Myocyte (in vitro differentiated cells): Measurements from ENCODE around the gene EXOC6. TPM values are rescaled to one million over a fixed set of nuclear protein-coding genes. Genes with fewer than 3 reads are reported as not detected.

Experiments used
- DNase-seq: peaks from one replicate; pipeline ENCODE4 v3.0.0-alpha.2; 2012; ENCODE audit warnings: low read depth
- total RNA-seq: library from RNA; depleted of rRNA; stranded (reverse); fragments of >200 nt; gene quantifications from 2 replicates; pipeline ENCODE4 v1.2.3, GENCODE V29; 2014

Gene EXOC6
- total RNA-seq, 1 donor from 2014 or later, result 40.7 TPM

- no peak for DNase-seq
Measured at GRCh38 chr10:93063977-93064660, 215.8 kb downstream of the EXOC6 start.

- DNase-seq, result no peak
Measured at GRCh38 chr10:93064874-93065660, 216.7 kb downstream of the EXOC6 start.

GRCh38 chr10:93065675-93066543 is 217.6 kb downstream of the EXOC6 start:
- no peak for DNase-seq

GRCh38 chr10:93066544-93066913 is 218.2 kb downstream of the EXOC6 start:
- no peak for DNase-seq

GRCh38 chr10:93067443-93068365 is 219.4 kb downstream of the EXOC6 start:
- DNase-seq, result no peak

GRCh38 chr10:93068411-93069244 is 220.3 kb downstream of the EXOC6 start:
- no peak for DNase-seq

- no peak for DNase-seq
Measured at GRCh38 chr10:93069245-93069561, 220.9 kb downstream of the EXOC6 start.

- no peak for DNase-seq
Measured at GRCh38 chr10:93070378-93071176, 222.3 kb downstream of the EXOC6 start.

- DNase-seq, result no peak
Measured at GRCh38 chr10:93071177-93071472, 222.8 kb downstream of the EXOC6 start.

- no peak for DNase-seq
Measured at GRCh38 chr10:93071674-93072224, 223.4 kb downstream of the EXOC6 start.

GRCh38 chr10:93072225-93072712 is 223.9 kb downstream of the EXOC6 start:
- DNase-seq, result no peak

GRCh38 chr10:93072713-93073538 is 224.6 kb downstream of the EXOC6 start:
- DNase-seq, result no peak

- no peak for DNase-seq
Measured at GRCh38 chr10:93073539-93074146, 225.3 kb downstream of the EXOC6 start, which contains the start of gene CYP26A1. TSS of gene CYP26A1 (plus strand) at chr10:93073893. CDS start at chr10:93073935, 42 bp downstream.

- DNase-seq, result no peak
Measured at GRCh38 chr10:93074147-93074596, 225.9 kb downstream of the EXOC6 start.

- no peak for DNase-seq
Measured at GRCh38 chr10:93074597-93075368, 226.5 kb downstream of the EXOC6 start.
